H9 (cell line): ENCODE results near the gene IFNA4. TPM values are rescaled to one million over a fixed set of nuclear protein-coding genes. Genes with fewer than 3 reads are reported as not detected.

Experiments
- DNase-seq: peaks from one replicate; pipeline ENCODE4 v3.0.0-alpha.2; 2017
- H2AFZ ChIP-seq: one replicate; pipeline ENCODE4 v1.6.1; 2013; ENCODE audit warnings: mild to moderate bottlenecking, low read length, control low read depth, moderate library complexity
- H2AK5ac ChIP-seq: 2 replicates; pipeline ENCODE4 v1.6.1; 2013; ENCODE audit warnings: low read length, control low read depth, mixed read lengths; ENCODE audit not compliant: insufficient read length
- H2BK120ac ChIP-seq: one replicate; pipeline ENCODE4 v1.6.1; 2013; ENCODE audit warnings: low read depth, mild to moderate bottlenecking, low read length, control low read depth, inconsistent platforms; ENCODE audit not compliant: poor library complexity, severe bottlenecking
- H2BK12ac ChIP-seq: 2 replicates; pipeline ENCODE4 v1.6.1; 2013; ENCODE audit warnings: low read length, control low read depth, mixed read lengths, low read depth; ENCODE audit not compliant: insufficient read length
- H2BK15ac ChIP-seq: 2 replicates; pipeline ENCODE4 v1.6.1; 2013; ENCODE audit warnings: low read depth, low read length, control low read depth
- H2BK20ac ChIP-seq: one replicate; pipeline ENCODE4 v1.6.1; 2013; ENCODE audit warnings: low read depth, mild to moderate bottlenecking, low read length, control low read depth, inconsistent platforms; ENCODE audit not compliant: poor library complexity, severe bottlenecking
- H2BK5ac ChIP-seq: 2 replicates; pipeline ENCODE4 v1.6.1; 2013; ENCODE audit warnings: low read length, control low read depth, mixed read lengths; ENCODE audit not compliant: insufficient read length
- H3K14ac ChIP-seq: 2 replicates; pipeline ENCODE4 v1.6.1; 2013; ENCODE audit warnings: low read length, control low read depth; ENCODE audit not compliant: insufficient read depth
- H3K18ac ChIP-seq: 2 replicates; pipeline ENCODE4 v1.6.1; 2013; ENCODE audit warnings: low read depth, mild to moderate bottlenecking, mixed read lengths, low read length, control low read depth; ENCODE audit not compliant: insufficient read length
- H3K23ac ChIP-seq: 2 replicates; pipeline ENCODE4 v1.6.1; 2013; ENCODE audit warnings: low read length, control low read depth, mixed read lengths, low read depth; ENCODE audit not compliant: insufficient read length
- H3K23me2 ChIP-seq: 2 replicates; pipeline ENCODE4 v1.6.1; 2013; ENCODE audit warnings: low read depth, mild to moderate bottlenecking, mixed read lengths, low read length, control low read depth; ENCODE audit not compliant: insufficient read length, poor library complexity, severe bottlenecking
- H3K27ac ChIP-seq: 2 replicates; pipeline ENCODE4 v1.5.1; 2013; ENCODE audit warnings: low read length, control low read depth, mixed read lengths, low read depth; ENCODE audit not compliant: insufficient read length
- H3K27me3 ChIP-seq: 2 replicates; pipeline ENCODE4 v1.6.1; 2013; ENCODE audit warnings: low read length, control low read depth, inconsistent platforms; ENCODE audit not compliant: insufficient read depth
- H3K4ac ChIP-seq: 2 replicates; pipeline ENCODE4 v1.6.1; 2013; ENCODE audit warnings: low read depth, mild to moderate bottlenecking, control low read depth, inconsistent platforms, low read length, moderate library complexity
- H3K4me1 ChIP-seq: 2 replicates; pipeline ENCODE4 v1.6.1; 2013; ENCODE audit warnings: low read length, control low read depth, inconsistent platforms; ENCODE audit not compliant: insufficient read depth
- H3K4me2 ChIP-seq: 2 replicates; pipeline ENCODE4 v1.6.1; 2013; ENCODE audit warnings: low read length, control low read depth, mixed read lengths; ENCODE audit not compliant: insufficient read length, insufficient read depth
- H3K56ac ChIP-seq: 2 replicates; pipeline ENCODE4 v1.6.1; 2013; ENCODE audit warnings: low read depth, mild to moderate bottlenecking, mixed read lengths, low read length, control low read depth; ENCODE audit not compliant: insufficient read length
- H3K79me1 ChIP-seq: 2 replicates; pipeline ENCODE4 v1.6.1; 2013; ENCODE audit warnings: low read depth, mild to moderate bottlenecking, moderate library complexity, low read length, control low read depth, inconsistent platforms; ENCODE audit not compliant: insufficient read depth, poor library complexity, severe bottlenecking
- H3K79me2 ChIP-seq: 2 replicates; pipeline ENCODE4 v1.6.1; 2013; ENCODE audit warnings: low read length, control low read depth, inconsistent platforms; ENCODE audit not compliant: insufficient read depth
- H3K9ac ChIP-seq: 2 replicates; pipeline ENCODE4 v1.6.1; 2013; ENCODE audit warnings: low read length, control low read depth, mixed read lengths; ENCODE audit not compliant: insufficient read length; ENCODE audit errors: extremely low read depth
- H3K9me3 ChIP-seq: one replicate; pipeline ENCODE4 v1.6.1; 2013; ENCODE audit warnings: low read depth, low read length, inconsistent platforms; ENCODE audit not compliant: control insufficient read depth
- H3T11ph ChIP-seq: one replicate; pipeline ENCODE4 v1.6.1; 2013; ENCODE audit warnings: mild to moderate bottlenecking, low read length, control low read depth, inconsistent platforms
- H4K20me1 ChIP-seq: one replicate; pipeline ENCODE4 v1.6.1; 2013; ENCODE audit not compliant: control insufficient read depth, insufficient read length, insufficient read depth
- H4K5ac ChIP-seq: 2 replicates; pipeline ENCODE4 v1.6.1; 2013; ENCODE audit warnings: low read depth, mild to moderate bottlenecking, mixed read lengths, low read length, control low read depth; ENCODE audit not compliant: insufficient read length
- H4K8ac ChIP-seq: replicated peaks from 2 replicates; pipeline ENCODE4 v1.6.1; 2013; ENCODE audit warnings: low read length, control low read depth, mixed read lengths, low read depth; ENCODE audit not compliant: insufficient read length
- H4K91ac ChIP-seq: 2 replicates; pipeline ENCODE4 v1.6.1; 2013; ENCODE audit warnings: low read depth, mild to moderate bottlenecking, moderate library complexity, mixed read lengths, low read length, control low read depth; ENCODE audit not compliant: insufficient read length
- H3K27ac Mint-ChIP-seq, 3 experiments: 2 replicates in 2 of 3; 3 replicates in 1 of 3; pipeline ENCODE4 v1.8.0; 2020 to 2021; ENCODE audit warnings: mixed read lengths in 3 of 3, mild to moderate bottlenecking in 1 of 3, moderate library complexity in 1 of 3
- H3K27me3 Mint-ChIP-seq: 2 replicates; pipeline ENCODE4 v1.8.0; 2021; ENCODE audit warnings: low read depth, mild to moderate bottlenecking, moderate library complexity, mixed read lengths
- H3K36me3 Mint-ChIP-seq, 3 experiments: 2 replicates in 2 of 3; 3 replicates in 1 of 3; pipeline ENCODE4 v1.8.0; 2020 to 2021; ENCODE audit warnings: low read depth in 3 of 3, mixed read lengths in 3 of 3; ENCODE audit not compliant: insufficient read depth in 1 of 3
- H3K4me1 Mint-ChIP-seq, 2 experiments: 2 replicates each; pipeline ENCODE4 v1.8.0; 2020; ENCODE audit warnings: mixed read lengths in 2 of 2
- H3K4me3 Mint-ChIP-seq, 2 experiments: 2 replicates in 1 of 2; 3 replicates in 1 of 2; pipeline ENCODE4 v1.8.0; 2020 to 2021; ENCODE audit warnings: mild to moderate bottlenecking in 2 of 2, mixed read lengths in 2 of 2, moderate library complexity in 1 of 2
- H3K9me3 Mint-ChIP-seq, 2 experiments: 2 replicates in 1 of 2; 3 replicates in 1 of 2; pipeline ENCODE4 v1.8.0; 2020; ENCODE audit warnings: mild to moderate bottlenecking in 2 of 2, mixed read lengths in 2 of 2, moderate library complexity in 1 of 2
- CTCF ChIP-seq: fragments of 200-600 bp; sonication (generic); conservative IDR thresholded peaks from 3 replicates; pipeline ENCODE4 v1.8.0; 2021; ENCODE audit warnings: antibody characterized with exemption, mild to moderate bottlenecking
- WGBS: extraction: QIAGEN DNeasy Blood & Tissue Kit; methylation state at CpG from one replicate; pipeline ENCODE4 v1.1.7; 2013; ENCODE audit warnings: missing lambda C conversion rate, low lambda C conversion rate, mixed read lengths; ENCODE audit not compliant: insufficient read length; ENCODE audit errors: extremely low coverage; 5-methylcytosine and 5-hydroxymethylcytosine counted together
- total RNA-seq: library from RNA; stranded (reverse); gene quantifications from 2 replicates; pipeline ENCODE4 v1.2.1, GENCODE V29; 2021

Gene IFNA4
- total RNA-seq, 1 experiment from 2014 or later: not detected

GRCh38 chr9:21155501-21155900, 31.9 kb downstream of the IFNA4 start:
- Histone ChIP-seq H4K20me1 (no peaks in the 10 kb centered on the region), H3K4me1 (no peaks in the 10 kb centered on the region; the same call in 1 of the 2 replicates), H3K23ac (no peak overlapping the region), H4K5ac (no peak overlapping the region), H4K91ac (no peak overlapping the region), H3K27me3 (no peaks in the 10 kb centered on the region), H3K27ac (no peak overlapping the region), H3K79me2 (no peaks in the 10 kb centered on the region), H2BK20ac (no peak overlapping the region), H3K9me3 (no peaks in the 10 kb centered on the region), H3K4ac (no peak overlapping the region), H2AFZ (no peak overlapping the region), H3K79me1 (no peaks in the 10 kb centered on the region), H2AK5ac (no peak overlapping the region), H3K9ac (no peak overlapping the region), H3K23me2 (no peaks in the 10 kb centered on the region), H3K18ac (no peak overlapping the region), H3K14ac (no peak overlapping the region), H2BK12ac (no peak overlapping the region), H3T11ph (no peak overlapping the region), H4K8ac (no peak overlapping the region), H2BK15ac (no peak overlapping the region), H2BK5ac (no peak overlapping the region), H2BK120ac (no peak overlapping the region), H3K4me2 (no peak overlapping the region), H3K56ac (no peak overlapping the region)
- Mint-ChIP-seq H3K27ac (no peak overlapping the region), H3K9me3 (no peaks in the 10 kb centered on the region), H3K4me3 (no peak overlapping the region), H3K4me1 (peaks cover 5 to 6% of the 10 kb centered on the region in 2 experiments; a peak in 3 of 4 replicates), H3K36me3 (no peaks in the 10 kb centered on the region), H3K27me3 (no peaks in the 10 kb centered on the region; the same call in 1 of the 2 replicates)
- WGBS: no CpG with 5 or more reads among the region's 2 CpGs
- DNase-seq: no peak
- no peak for TF ChIP-seq CTCF
